ENCODE measurements around the gene MDN1. TPM values are rescaled to one million over a fixed set of nuclear protein-coding genes. Genes with fewer than 3 reads are reported as not detected.

MDN1 gene
- total RNA-seq, 1 experiment from 2014 or later = 117 TPM

DNA sequence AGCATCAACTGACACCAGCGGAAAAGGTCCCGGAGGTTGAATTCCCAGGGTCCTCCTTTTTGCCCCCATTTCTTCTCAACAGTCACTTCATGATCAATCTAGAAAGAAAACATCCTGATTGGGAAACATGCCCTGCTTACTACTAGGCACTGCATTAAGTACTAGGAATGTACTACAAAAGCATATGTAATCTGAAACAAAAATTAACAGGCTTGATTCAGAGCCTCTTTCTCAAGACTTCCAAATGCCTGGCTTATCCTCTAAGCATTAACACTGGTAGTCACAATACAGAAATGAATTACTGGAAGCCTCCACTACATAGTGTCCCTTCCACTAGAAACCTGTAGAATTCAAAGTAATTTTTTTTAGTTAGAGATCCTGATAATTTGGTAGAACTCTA lies 96.5 kb downstream of the MDN1 start:
- Histone ChIP-seq H2BK12ac (ENCODE audit: insufficient read length, low read depth, low read length) (no peak overlapping the region), H3K23ac (ENCODE audit: insufficient read length, low read depth, low read length) (no peak overlapping the region), H3K4me2 (ENCODE audit: insufficient read depth, insufficient read length, low read length) (no peak overlapping the region), H3K4ac (ENCODE audit: low read depth, low read length) (no peak overlapping the region), H3K27ac (ENCODE audit: insufficient read length, low read depth, low read length) (no peak overlapping the region), H2BK15ac (ENCODE audit: low read depth, low read length) (no peak overlapping the region), H4K20me1 (ENCODE audit: control insufficient read depth, insufficient read depth, insufficient read length) (no peaks in the 10 kb centered on the region), H3K14ac (ENCODE audit: insufficient read depth, low read length) (no peak overlapping the region), H2BK5ac (ENCODE audit: insufficient read length, low read length) (no peak overlapping the region), H3K56ac (ENCODE audit: insufficient read length, low read depth, low read length) (no peak overlapping the region), H4K91ac (ENCODE audit: insufficient read length, low read depth, low read length) (no peak overlapping the region), H2BK120ac (ENCODE audit: low read depth, low read length, poor library complexity, severe bottlenecking) (no peak overlapping the region), H2AK5ac (ENCODE audit: insufficient read length, low read length) (no peak overlapping the region), H3K79me2 (ENCODE audit: insufficient read depth, low read length) (no peaks in the 10 kb centered on the region), H3K27me3 (ENCODE audit: insufficient read depth, low read length) (no peaks in the 10 kb centered on the region), H3K23me2 (ENCODE audit: insufficient read length, low read depth, low read length, poor library complexity, severe bottlenecking) (no peaks in the 10 kb centered on the region), H3K9ac (ENCODE audit: extremely low read depth, insufficient read length, low read length) (no peak overlapping the region), H3K9me3 (ENCODE audit: control insufficient read depth, low read depth, low read length) (no peaks in the 10 kb centered on the region), H2AFZ (ENCODE audit: low read length) (no peak overlapping the region), H4K5ac (ENCODE audit: insufficient read length, low read depth, low read length) (no peak overlapping the region), H3K18ac (ENCODE audit: insufficient read length, low read depth, low read length) (no peak overlapping the region), H3K79me1 (ENCODE audit: insufficient read depth, low read depth, low read length, poor library complexity, severe bottlenecking) (no peaks in the 10 kb centered on the region), H4K8ac (replicated peaks; ENCODE audit: insufficient read length, low read depth, low read length) (no peak overlapping the region), H3T11ph (ENCODE audit: low read length) (no peak overlapping the region), H3K4me1 (ENCODE audit: insufficient read depth, low read length) (no peaks in the 10 kb centered on the region), H2BK20ac (ENCODE audit: low read depth, low read length, poor library complexity, severe bottlenecking) (no peak overlapping the region)
- peak overlapping the region in 1 of 3 experiments; percentile 56; a peak in 1 of 7 replicates for H3K27ac Mint-ChIP-seq
- TF ChIP-seq CTCF (conservative IDR thresholded peaks at IDR 0.05) = no peak
- H3K4me1 Mint-ChIP-seq = no peaks in the 10 kb centered on the region
- WGBS (ENCODE audit: extremely low coverage, insufficient read length, low lambda C conversion rate) = no CpG with 5 or more reads among the region's 2 CpGs
- H3K9me3 Mint-ChIP-seq = no peaks in the 10 kb centered on the region
- DNase-seq = no peak
- no peaks in the 10 kb centered on the region for H3K27me3 Mint-ChIP-seq (ENCODE audit: low read depth)
- no peak overlapping the region for H3K4me3 Mint-ChIP-seq
- H3K36me3 Mint-ChIP-seq (ENCODE audit: insufficient read depth in 1 of 3, low read depth in 3 of 3) = peaks cover 42 to 95% (median 69%) of the 10 kb centered on the region in 3 experiments; a peak in 6 of 7 replicates
